MCF 10A (cell line): ENCODE measurements around the gene VSIG10L2. TPM values are rescaled to one million over a fixed set of nuclear protein-coding genes. Genes with fewer than 3 reads are reported as not detected.

Source experiments
- BruUV-seq: library from RNA; stranded (reverse); fragments of 400-500 nt; replicated peaks from 2 replicates; lab custom pipeline; 2021; lab: Mats Ljungman, UMichigan
- CTCF ChIA-PET: fragments of 300-600 bp; sonication (Branson Sonifier 250); formaldehyde crosslinking; extraction: SDS; loops from one replicate; lab custom pipeline; 2021; ENCODE audit warnings: antibody characterized with exemption, inconsistent platforms; lab: Yijun Ruan, JAX
- POLR2A ChIA-PET: fragments of 300-600, 350-650 bp; sonication (Branson Sonifier 250); formaldehyde crosslinking; extraction: SDS; loops from one replicate; lab custom pipeline; 2020; ENCODE audit warnings: antibody characterized with exemption, inconsistent platforms; lab: Yijun Ruan, JAX
- DNase-seq: peaks from one replicate; pipeline ENCODE4 v3.0.0-alpha.2; 2018; ENCODE audit not compliant: unreplicated experiment
- H3K27ac Mint-ChIP-seq: one replicate; pipeline ENCODE4 v1.8.0; 2022; ENCODE audit warnings: mild to moderate bottlenecking, low read depth, mixed read lengths; ENCODE audit not compliant: unreplicated experiment
- H3K27me3 Mint-ChIP-seq: one replicate; pipeline ENCODE4 v1.8.0; 2022; ENCODE audit warnings: mixed read lengths; ENCODE audit not compliant: insufficient read depth, unreplicated experiment
- H3K36me3 Mint-ChIP-seq: one replicate; pipeline ENCODE4 v1.8.0; 2022; ENCODE audit warnings: mild to moderate bottlenecking, moderate library complexity, mixed read lengths; ENCODE audit not compliant: insufficient read depth, unreplicated experiment
- H3K4me1 Mint-ChIP-seq: one replicate; pipeline ENCODE4 v1.8.0; 2022; ENCODE audit warnings: mixed read lengths; ENCODE audit not compliant: insufficient read depth, unreplicated experiment
- H3K4me3 Mint-ChIP-seq: one replicate; pipeline ENCODE4 v1.8.0; 2022; ENCODE audit warnings: mild to moderate bottlenecking, moderate library complexity, mixed read lengths; ENCODE audit not compliant: unreplicated experiment
- H3K9me3 Mint-ChIP-seq: one replicate; pipeline ENCODE4 v1.8.0; 2022; ENCODE audit warnings: mixed read lengths; ENCODE audit not compliant: unreplicated experiment
- intact Hi-C: fragments of 100-400 bp; cut with micrococcal nuclease; formaldehyde crosslinking; loops from 2 replicates; pipeline ENCODE4 v1.14.1; 2022
- total RNA-seq: library from RNA; stranded (reverse); gene quantifications from 2 replicates; pipeline ENCODE4 v1.2.3, GENCODE V29; 2022
- TF ChIP-seq, protein P1 (sequence below): fragments of 200-600 bp; IDR thresholded peaks from one replicate; pipeline ENCODE4 v1.8.0; 2022; ENCODE audit warnings: antibody characterized with exemption, mild to moderate bottlenecking; ENCODE audit not compliant: unreplicated experiment

Gene VSIG10L2
- total RNA-seq, 1 experiment from 2014 or later: not detected

DNA sequence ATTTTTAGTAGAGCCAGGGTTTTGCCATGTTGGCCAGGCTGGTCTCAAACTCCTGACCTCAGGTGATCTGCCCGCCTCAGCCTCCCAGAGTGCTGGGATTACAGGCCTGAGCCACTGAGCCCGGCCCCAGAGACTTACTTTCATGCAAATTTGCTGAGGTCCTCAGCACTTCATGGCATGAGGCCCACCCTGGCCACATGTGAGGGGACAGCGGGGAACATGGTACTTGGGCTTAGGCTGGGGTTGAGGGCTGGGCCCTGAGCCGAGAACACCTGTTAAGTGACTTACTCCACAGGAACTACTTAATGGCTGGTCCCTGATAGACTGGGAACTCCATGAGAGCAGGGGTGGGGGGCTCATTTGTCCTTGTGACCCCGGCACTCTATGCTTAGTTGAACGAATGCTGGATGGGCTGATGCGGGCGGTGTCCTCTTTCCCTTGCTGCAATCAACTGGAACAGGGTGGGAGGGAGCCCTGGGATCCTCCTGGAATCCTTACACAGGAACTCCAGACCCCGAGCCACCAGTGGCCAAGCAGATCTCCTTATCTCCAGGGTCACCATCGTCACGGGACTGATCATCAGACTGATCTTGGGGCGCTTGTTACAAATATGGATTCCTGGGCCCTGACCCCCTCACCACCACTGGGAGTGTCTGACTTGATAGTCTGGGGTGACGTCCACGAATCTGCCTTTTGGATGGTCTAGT lies 1.0 kb downstream of the VSIG10L2 start:
- no peaks in the 10 kb centered on the region for H3K9me3 Mint-ChIP-seq
- H3K4me3 Mint-ChIP-seq: no peak overlapping the region

DNA sequence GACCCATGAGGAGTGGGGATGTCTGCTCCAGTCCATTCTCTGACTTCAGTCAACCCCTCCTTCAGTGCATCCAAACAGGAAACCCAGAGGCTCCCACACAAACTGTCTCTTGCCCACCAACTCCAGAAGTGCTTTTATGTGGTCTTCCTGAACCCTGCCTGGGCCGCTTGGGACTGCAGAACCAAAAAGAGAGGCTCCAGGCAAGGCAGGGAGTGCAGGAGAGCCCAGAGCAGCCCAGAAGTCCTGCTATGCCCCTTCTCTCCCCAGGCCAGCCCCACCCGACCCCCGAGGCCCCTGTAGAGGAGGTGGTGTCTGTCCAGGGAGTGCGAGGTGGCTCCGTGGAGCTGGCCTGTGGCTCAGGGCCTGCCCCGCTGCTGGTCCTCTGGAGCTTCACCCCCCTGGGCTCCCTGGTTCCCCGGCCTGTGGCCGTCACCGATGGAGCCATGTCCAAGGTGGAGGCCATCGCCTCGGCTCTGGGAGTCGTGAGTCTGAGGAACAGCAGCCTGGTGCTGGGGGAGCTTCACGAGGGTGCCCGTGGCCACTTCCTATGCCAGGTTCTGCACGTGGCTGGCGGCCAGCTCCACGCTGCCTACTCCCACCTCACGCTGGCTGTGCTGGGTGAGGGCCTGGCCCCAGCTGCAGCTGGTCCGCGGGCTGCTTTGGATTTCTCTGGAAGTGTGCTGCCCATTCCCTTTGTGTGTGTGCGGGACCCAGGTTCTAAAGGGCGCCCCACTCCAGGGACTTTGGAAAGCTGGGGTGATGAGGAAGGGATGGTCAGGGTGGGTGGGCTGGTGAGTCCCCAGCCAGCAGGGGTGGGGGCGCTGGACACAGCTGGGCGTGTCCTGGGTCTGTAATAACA lies 1.8 kb downstream of the VSIG10L2 start:
- Mint-ChIP-seq H3K9me3 (no peaks in the 10 kb centered on the region), H3K27ac (no peak overlapping the region), H3K4me1 (peaks cover 9% of the 10 kb centered on the region), H3K36me3 (no peaks in the 10 kb centered on the region), H3K4me3 (no peak overlapping the region), H3K27me3 (no peaks in the 10 kb centered on the region)
- intact Hi-C loops: no loop called here
- DNase-seq: no peak
- ChIA-PET POLR2A (no interaction called here), CTCF (interaction anchor here (0.7 to 1.9 kb wide), 3 partner anchors 24 to 246 kb away, joined by 3 to 5 read pairs (median 3); no protein-coding TSS in a partner anchor)
- no TSS peak for BruUV-seq
- TF ChIP-seq, protein P1, sequence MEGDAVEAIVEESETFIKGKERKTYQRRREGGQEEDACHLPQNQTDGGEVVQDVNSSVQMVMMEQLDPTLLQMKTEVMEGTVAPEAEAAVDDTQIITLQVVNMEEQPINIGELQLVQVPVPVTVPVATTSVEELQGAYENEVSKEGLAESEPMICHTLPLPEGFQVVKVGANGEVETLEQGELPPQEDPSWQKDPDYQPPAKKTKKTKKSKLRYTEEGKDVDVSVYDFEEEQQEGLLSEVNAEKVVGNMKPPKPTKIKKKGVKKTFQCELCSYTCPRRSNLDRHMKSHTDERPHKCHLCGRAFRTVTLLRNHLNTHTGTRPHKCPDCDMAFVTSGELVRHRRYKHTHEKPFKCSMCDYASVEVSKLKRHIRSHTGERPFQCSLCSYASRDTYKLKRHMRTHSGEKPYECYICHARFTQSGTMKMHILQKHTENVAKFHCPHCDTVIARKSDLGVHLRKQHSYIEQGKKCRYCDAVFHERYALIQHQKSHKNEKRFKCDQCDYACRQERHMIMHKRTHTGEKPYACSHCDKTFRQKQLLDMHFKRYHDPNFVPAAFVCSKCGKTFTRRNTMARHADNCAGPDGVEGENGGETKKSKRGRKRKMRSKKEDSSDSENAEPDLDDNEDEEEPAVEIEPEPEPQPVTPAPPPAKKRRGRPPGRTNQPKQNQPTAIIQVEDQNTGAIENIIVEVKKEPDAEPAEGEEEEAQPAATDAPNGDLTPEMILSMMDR: no peak

More for the DNA sequence above, 1.0 kb downstream of the VSIG10L2 start:
- TF ChIP-seq, protein P1: no peak
- H3K4me1 Mint-ChIP-seq: peaks cover 14% of the 10 kb centered on the region
- H3K27ac Mint-ChIP-seq: no peak overlapping the region
- BruUV-seq: no TSS peak
- no peak for DNase-seq
- intact Hi-C loops: no loop called here
- ChIA-PET CTCF (interaction anchor here (0.7 to 7.4 kb wide), 2 partner anchors 115 kb away, joined by 3 to 137 read pairs; partner anchors contain the start of gene CDON), POLR2A (no interaction called here)
- no peaks in the 10 kb centered on the region for H3K36me3 Mint-ChIP-seq
- no peaks in the 10 kb centered on the region for H3K27me3 Mint-ChIP-seq

DNA sequence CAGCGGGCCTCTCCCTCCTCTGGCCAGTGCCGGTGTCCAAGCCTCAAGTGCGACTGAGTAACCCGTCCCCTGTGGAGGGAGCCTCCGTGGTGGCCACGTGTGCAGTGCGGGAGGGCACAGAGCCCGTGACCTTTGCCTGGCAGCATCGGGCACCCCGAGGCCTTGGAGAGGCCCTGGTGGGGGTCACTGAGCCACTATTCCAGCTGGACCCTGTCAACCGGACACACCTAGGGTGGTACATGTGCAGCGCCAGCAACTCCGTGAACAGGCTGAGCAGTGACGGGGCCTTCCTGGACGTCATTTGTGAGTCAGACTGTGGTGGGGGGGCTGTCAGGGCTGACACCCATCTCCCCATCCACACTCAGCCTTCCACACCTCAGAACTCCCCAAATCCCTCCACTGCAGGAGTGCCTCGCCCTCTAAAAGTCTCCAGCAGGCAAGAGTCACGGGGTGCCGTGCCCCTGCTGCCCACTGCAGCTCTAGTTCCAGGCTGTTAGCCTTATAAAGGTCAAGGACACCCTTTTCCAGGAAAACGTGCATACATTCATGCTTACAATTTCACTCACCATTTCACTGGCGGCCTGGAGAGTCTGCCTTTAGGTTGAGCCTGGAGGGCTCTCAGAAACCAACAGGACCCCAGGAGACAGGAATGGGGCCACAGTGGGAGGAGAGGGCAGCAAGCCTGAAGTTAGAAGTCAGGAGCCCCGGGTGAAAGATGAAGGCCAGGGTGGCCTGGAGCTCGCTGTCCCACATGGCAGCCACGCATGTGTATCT lies 2.6 kb downstream of the VSIG10L2 start:
- BruUV-seq: no TSS peak
- no peaks in the 10 kb centered on the region for H3K36me3 Mint-ChIP-seq
- ChIA-PET POLR2A (interaction anchor here (0.7 kb wide), 1 partner anchor 9 kb away, joined by 3 read pairs; no protein-coding TSS in a partner anchor), CTCF (interaction anchor here (0.7 to 1.9 kb wide), 3 partner anchors 25 to 245 kb away, joined by 3 to 5 read pairs (median 3); no protein-coding TSS in a partner anchor)
- no peak overlapping the region for H3K4me3 Mint-ChIP-seq
- DNase-seq: no peak
- no peaks in the 10 kb centered on the region for H3K9me3 Mint-ChIP-seq
- H3K27ac Mint-ChIP-seq: no peak overlapping the region
- intact Hi-C loops: no loop called here
- peaks cover 12% of the 10 kb centered on the region for H3K4me1 Mint-ChIP-seq
- H3K27me3 Mint-ChIP-seq: no peaks in the 10 kb centered on the region
- TF ChIP-seq, protein P1: no peak
